Natural killer cell (primary cell): ENCODE measurements around the gene GALNT9. TPM values are rescaled to one million over a fixed set of nuclear protein-coding genes. Genes with fewer than 3 reads are reported as not detected.

ENCODE experiments used
- ATAC-seq, 3 donors: fragments of 150-1000 bp in 2 of 3; fragments of 200-7000 bp in 1 of 3; cut with Tn5 transposase; 1 replicate in 1 of 3; 2 replicates in 2 of 3; pipeline ENCODE4 v1.10.0; 2021; ENCODE audit warnings: mild to moderate bottlenecking in 2 of 3, moderate library complexity in 2 of 3
- DNase-seq, 2 donors: peaks; one replicate each; pipeline versions ENCODE4 v3.0.0 to v3.0.0-alpha.2; 2013 to 2021; ENCODE audit warnings: mixed read lengths in 1 of 2
- H3K27ac ChIP-seq: one replicate; pipeline ENCODE4 v1.5.1; 2013; ENCODE audit warnings: mild to moderate bottlenecking, low read length
- H3K27me3 ChIP-seq: one replicate; pipeline ENCODE4 v1.6.1; 2013; ENCODE audit warnings: low read length; ENCODE audit not compliant: control insufficient read depth, insufficient read depth
- H3K36me3 ChIP-seq: one replicate; pipeline ENCODE4 v1.6.1; 2013; ENCODE audit warnings: low read length; ENCODE audit not compliant: control insufficient read depth, insufficient read depth
- H3K4me1 ChIP-seq: one replicate; pipeline ENCODE4 v1.6.1; 2013; ENCODE audit warnings: low read length; ENCODE audit not compliant: control insufficient read depth, insufficient read depth
- H3K4me3 ChIP-seq: one replicate; pipeline ENCODE4 v1.5.1; 2013; ENCODE audit warnings: low read length
- H3K9me3 ChIP-seq: one replicate; pipeline ENCODE4 v1.6.1; 2013; ENCODE audit warnings: low read length; ENCODE audit not compliant: control insufficient read depth, insufficient read depth
- H3K27ac Mint-ChIP-seq, 2 donors: one replicate each; pipeline ENCODE4 v1.8.0; 2022; ENCODE audit warnings: mild to moderate bottlenecking in 2 of 2, mixed read lengths in 2 of 2, moderate library complexity in 1 of 2
- H3K27me3 Mint-ChIP-seq, 2 donors: one replicate each; pipeline ENCODE4 v1.8.0; 2022; ENCODE audit warnings: low read depth in 2 of 2, mixed read lengths in 2 of 2
- H3K36me3 Mint-ChIP-seq: one replicate; pipeline ENCODE4 v1.8.0; 2022; ENCODE audit warnings: mixed read lengths
- H3K4me1 Mint-ChIP-seq, 2 donors: one replicate each; pipeline ENCODE4 v1.8.0; 2022; ENCODE audit warnings: mixed read lengths in 2 of 2
- H3K4me3 Mint-ChIP-seq: one replicate; pipeline ENCODE4 v1.8.0; 2022; ENCODE audit warnings: mild to moderate bottlenecking, moderate library complexity, mixed read lengths
- H3K9me3 Mint-ChIP-seq, 2 donors: one replicate each; pipeline ENCODE4 v1.8.0; 2022; ENCODE audit warnings: mixed read lengths in 2 of 2
- WGBS: methylation state at CpG from one replicate; pipeline ENCODE4 v1.1.7; 2013; ENCODE audit warnings: missing lambda C conversion rate; ENCODE audit not compliant: insufficient coverage; 5-methylcytosine and 5-hydroxymethylcytosine counted together
- intact Hi-C: fragments of 100-400 bp; cut with micrococcal nuclease; formaldehyde crosslinking; loops from one replicate; pipeline ENCODE4 v1.14.2; 2022
- total RNA-seq, 4 donors: library from RNA; stranded (reverse); fragments of 120-200 nt in 1 of 4; gene quantifications; one replicate each; pipeline versions ENCODE4 v1.2.3 to v1.2.4, GENCODE V29; 2013 to 2022
- TF ChIP-seq, protein P1 (sequence below): fragments of 200-600 bp; IDR thresholded peaks from one replicate; pipeline ENCODE4 v1.8.0; 2022; ENCODE audit warnings: antibody characterized with exemption

Gene GALNT9
- total RNA-seq, 3 donors from 2014 or later (not counting 1 experiment from before 2014, with no cell fraction given), result not detected

GRCh38 chr12:132323171-132324010 lies 6.0 kb downstream of the GALNT9 start:
- H3K27ac ChIP-seq, result no peak overlapping the region
- Mint-ChIP-seq H3K27ac (peak overlapping the region; percentile 51 to 59), H3K4me3 (peak overlapping the region; percentile 78), H3K4me1 (no peaks in the 10 kb centered on the region), H3K27me3 (peaks cover 5 to 11% of the 10 kb centered on the region in 2 donors), H3K9me3 (no peaks in the 10 kb centered on the region), H3K36me3 (no peaks in the 10 kb centered on the region)
- peak overlapping the region; percentile 5 for H3K4me3 ChIP-seq
- DNase-seq, result peak in 1 of 2 donors; percentile 50
- no peaks in the 10 kb centered on the region for H3K36me3 ChIP-seq
- intact Hi-C loops, result no loop called here
- H3K9me3 ChIP-seq, result no peaks in the 10 kb centered on the region
- ATAC-seq, result peak in 2 of 3 donors; percentile 66 to 88
- H3K27me3 ChIP-seq, result peaks cover 4% of the 10 kb centered on the region
- H3K4me1 ChIP-seq, result peaks cover 7% of the 10 kb centered on the region
- 45% methylated on average over 44 of the region's 44 CpGs for WGBS
- TF ChIP-seq, protein P1, sequence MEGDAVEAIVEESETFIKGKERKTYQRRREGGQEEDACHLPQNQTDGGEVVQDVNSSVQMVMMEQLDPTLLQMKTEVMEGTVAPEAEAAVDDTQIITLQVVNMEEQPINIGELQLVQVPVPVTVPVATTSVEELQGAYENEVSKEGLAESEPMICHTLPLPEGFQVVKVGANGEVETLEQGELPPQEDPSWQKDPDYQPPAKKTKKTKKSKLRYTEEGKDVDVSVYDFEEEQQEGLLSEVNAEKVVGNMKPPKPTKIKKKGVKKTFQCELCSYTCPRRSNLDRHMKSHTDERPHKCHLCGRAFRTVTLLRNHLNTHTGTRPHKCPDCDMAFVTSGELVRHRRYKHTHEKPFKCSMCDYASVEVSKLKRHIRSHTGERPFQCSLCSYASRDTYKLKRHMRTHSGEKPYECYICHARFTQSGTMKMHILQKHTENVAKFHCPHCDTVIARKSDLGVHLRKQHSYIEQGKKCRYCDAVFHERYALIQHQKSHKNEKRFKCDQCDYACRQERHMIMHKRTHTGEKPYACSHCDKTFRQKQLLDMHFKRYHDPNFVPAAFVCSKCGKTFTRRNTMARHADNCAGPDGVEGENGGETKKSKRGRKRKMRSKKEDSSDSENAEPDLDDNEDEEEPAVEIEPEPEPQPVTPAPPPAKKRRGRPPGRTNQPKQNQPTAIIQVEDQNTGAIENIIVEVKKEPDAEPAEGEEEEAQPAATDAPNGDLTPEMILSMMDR, result no peak

DNA sequence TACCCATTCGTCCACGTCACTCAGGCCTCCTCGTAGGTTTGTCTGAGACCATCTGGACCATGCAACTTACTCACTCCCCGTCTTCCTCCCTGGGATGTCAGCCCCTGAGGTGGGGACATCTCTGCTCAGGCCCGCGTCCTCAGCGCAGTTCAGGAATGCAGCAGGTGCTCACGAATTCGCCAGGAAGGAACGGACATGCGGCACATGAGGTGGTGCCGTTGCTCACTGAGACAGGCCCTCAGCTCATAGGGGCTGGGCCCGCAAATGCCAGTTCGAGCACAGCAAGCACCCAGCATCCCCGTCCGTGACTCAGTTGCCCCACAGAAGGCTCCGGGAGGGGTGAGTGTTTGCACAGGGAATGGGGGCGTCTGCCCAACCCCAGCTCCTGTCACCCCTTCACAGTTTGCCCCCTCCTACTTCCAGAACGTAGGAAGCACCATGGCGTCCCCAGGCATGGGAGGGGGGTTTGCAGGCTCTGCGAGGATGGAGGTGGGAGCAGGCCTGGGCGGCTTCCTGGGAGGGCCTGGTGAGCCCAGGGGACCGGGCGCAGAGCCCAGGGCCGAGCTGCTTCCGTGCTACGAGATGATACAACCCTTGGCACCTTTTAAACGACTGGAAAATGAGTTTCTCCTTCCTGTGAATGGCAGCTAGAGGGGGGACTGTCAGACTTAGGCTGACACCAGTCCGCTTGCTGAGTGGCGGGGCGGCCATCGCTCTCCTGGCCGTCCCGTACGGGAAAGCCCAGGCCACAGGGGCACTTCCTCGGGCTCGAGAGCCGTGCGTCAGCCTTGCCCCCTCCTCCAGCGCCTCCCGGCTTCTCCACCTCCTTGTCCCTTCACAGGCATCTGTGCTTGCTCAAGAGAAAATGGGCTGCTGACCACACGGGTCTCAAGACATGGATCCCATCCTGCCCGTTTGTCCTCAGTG lies 6.9 kb downstream of the GALNT9 start:
- TF ChIP-seq, protein P1, result no peak
- Mint-ChIP-seq H3K9me3 (no peaks in the 10 kb centered on the region), H3K36me3 (no peaks in the 10 kb centered on the region), H3K4me3 (no peak overlapping the region), H3K27me3 (peaks cover 4 to 7% of the 10 kb centered on the region in 2 donors), H3K27ac (peak overlapping the region; percentile 51 to 59), H3K4me1 (no peaks in the 10 kb centered on the region)
- Histone ChIP-seq H3K4me3 (no peak overlapping the region), H3K27ac (no peak overlapping the region), H3K27me3 (peaks cover 3% of the 10 kb centered on the region), H3K36me3 (no peaks in the 10 kb centered on the region), H3K4me1 (peaks cover 2% of the 10 kb centered on the region), H3K9me3 (no peaks in the 10 kb centered on the region)
- no peak for ATAC-seq
- intact Hi-C loops, result no loop called here
- 68% methylated on average over 43 of the region's 43 CpGs for WGBS
- no peak for DNase-seq

- Mint-ChIP-seq H3K27me3 (no peaks in the 10 kb centered on the region), H3K9me3 (no peaks in the 10 kb centered on the region), H3K27ac (no peak overlapping the region), H3K36me3 (no peaks in the 10 kb centered on the region), H3K4me3 (no peak overlapping the region), H3K4me1 (no peaks in the 10 kb centered on the region)
- H3K9me3 ChIP-seq, result no peaks in the 10 kb centered on the region
- ATAC-seq, result no peak
- no peak for DNase-seq
- no peaks in the 10 kb centered on the region for H3K27me3 ChIP-seq
- 81% methylated on average over 16 of the region's 20 CpGs for WGBS
- H3K36me3 ChIP-seq, result no peaks in the 10 kb centered on the region
- no peaks in the 10 kb centered on the region for H3K4me1 ChIP-seq
- no peak overlapping the region for H3K4me3 ChIP-seq
- TF ChIP-seq, protein P1, result no peak
- intact Hi-C loops, result no loop called here
- no peak overlapping the region for H3K27ac ChIP-seq
Measured at GRCh38 chr12:132321321-132322118, 7.9 kb downstream of the GALNT9 start.
